Measurements from ENCODE around the gene APC. TPM values are rescaled to one million over a fixed set of nuclear protein-coding genes. Genes with fewer than 3 reads are reported as not detected.

The APC gene
- total and polyA plus RNA-seq, 12 donors: 3.1 to 47.6 (median 36.6) TPM

DNA sequence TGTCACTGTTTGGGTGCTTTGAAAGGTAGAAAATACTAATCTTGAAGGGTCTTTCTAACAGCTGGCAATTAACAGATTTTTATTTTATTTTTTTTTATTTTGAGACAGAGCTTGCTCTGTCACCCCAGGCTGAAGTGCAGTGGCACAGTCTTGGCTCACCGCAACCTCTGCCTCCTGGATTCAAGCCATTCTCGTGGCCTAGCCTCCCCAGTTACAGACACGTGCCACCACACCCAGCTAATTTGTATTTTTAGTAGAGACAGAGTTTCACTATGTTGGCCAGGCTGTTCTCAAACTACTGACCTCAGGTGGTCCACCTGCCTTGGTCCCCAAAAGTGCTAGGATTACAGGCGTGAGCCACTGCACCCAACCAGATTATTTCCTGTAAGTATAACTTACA lies 12.8 kb upstream of the APC start:
- intact Hi-C loops (cut with DNase I): no loop called here
- Histone ChIP-seq H3K27ac (no peak overlapping the region), H3K9me3 (peaks cover 0 to 9% (median 0%) of the 10 kb centered on the region in 11 donors), H3K4me3 (no peak overlapping the region), H3K27me3 (no peaks in the 10 kb centered on the region), H3K4me1 (peaks cover 0 to 28% (median 18%) of the 10 kb centered on the region in 9 donors), H3K36me3 (no peaks in the 10 kb centered on the region)
- DNase-seq: no peak
- TF ChIP-seq, protein P1, sequence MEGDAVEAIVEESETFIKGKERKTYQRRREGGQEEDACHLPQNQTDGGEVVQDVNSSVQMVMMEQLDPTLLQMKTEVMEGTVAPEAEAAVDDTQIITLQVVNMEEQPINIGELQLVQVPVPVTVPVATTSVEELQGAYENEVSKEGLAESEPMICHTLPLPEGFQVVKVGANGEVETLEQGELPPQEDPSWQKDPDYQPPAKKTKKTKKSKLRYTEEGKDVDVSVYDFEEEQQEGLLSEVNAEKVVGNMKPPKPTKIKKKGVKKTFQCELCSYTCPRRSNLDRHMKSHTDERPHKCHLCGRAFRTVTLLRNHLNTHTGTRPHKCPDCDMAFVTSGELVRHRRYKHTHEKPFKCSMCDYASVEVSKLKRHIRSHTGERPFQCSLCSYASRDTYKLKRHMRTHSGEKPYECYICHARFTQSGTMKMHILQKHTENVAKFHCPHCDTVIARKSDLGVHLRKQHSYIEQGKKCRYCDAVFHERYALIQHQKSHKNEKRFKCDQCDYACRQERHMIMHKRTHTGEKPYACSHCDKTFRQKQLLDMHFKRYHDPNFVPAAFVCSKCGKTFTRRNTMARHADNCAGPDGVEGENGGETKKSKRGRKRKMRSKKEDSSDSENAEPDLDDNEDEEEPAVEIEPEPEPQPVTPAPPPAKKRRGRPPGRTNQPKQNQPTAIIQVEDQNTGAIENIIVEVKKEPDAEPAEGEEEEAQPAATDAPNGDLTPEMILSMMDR (IDR thresholded peaks at IDR 0.05): no peak
- 76 to 77% methylated on average over 4 of the region's 4 CpGs for WGBS, 2 donors
- no peak for ATAC-seq

DNA sequence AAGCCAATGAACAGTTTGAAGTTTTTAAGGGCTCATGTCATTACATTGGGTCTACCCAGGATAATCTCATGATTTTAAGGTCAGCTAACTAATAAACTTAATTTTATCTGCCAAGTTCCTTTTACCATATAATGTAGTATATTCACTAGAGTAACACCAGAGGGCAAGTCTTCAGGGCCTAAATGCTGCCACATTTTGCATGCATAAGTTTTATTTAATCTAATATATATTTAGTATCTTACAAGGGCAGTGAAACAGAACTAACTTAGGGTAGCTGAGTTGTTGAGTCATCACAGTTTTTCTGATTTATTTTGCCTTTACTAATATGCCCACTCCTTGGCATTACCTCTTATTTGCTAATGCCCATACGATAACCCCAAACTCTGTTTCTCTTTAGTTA lies 8.1 kb upstream of the APC start:
- DNase-seq (no peak), ATAC-seq (no peak)
- Histone ChIP-seq H3K4me1 (peaks cover 0 to 7% (median 3%) of the 10 kb centered on the region in 9 donors), H3K27ac (no peak overlapping the region), H3K36me3 (no peaks in the 10 kb centered on the region), H3K9me3 (peaks cover 0 to 9% (median 0%) of the 10 kb centered on the region in 11 donors), H3K27me3 (no peaks in the 10 kb centered on the region), H3K4me3 (no peak overlapping the region)
- TF ChIP-seq, protein P1 (IDR thresholded peaks at IDR 0.05): no peak
- 95 to 100% methylated on average over 1 of the region's 1 CpG for WGBS, 2 donors
- intact Hi-C loops (cut with DNase I): no loop called here

DNA sequence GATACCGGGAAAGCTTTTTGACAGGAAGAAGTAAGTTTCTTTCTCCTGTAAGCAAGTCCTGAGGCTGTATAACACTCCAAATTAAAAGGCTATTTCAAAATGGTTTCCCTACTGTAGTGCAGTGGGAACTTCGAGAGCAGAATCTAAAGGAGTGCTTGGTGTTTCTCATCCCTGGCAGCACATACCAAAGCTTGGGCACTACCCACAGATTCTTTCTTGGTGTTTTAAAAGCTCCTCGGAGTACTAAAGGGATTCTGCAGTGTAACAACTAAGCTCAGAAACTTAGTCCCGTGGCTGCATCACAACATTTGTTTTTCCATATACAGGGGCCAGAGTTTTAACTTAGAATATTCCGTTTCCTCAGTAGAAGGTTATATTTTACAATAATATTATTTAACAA lies 5.6 kb upstream of the APC start:
- Histone ChIP-seq H3K4me3 (no peak overlapping the region), H3K9me3 (no peaks in the 10 kb centered on the region), H3K36me3 (no peaks in the 10 kb centered on the region), H3K27ac (no peak overlapping the region), H3K27me3 (no peaks in the 10 kb centered on the region), H3K4me1 (peaks cover 0 to 14% (median 9%) of the 10 kb centered on the region in 9 donors)
- intact Hi-C loops (cut with DNase I): no loop called here
- TF ChIP-seq, protein P1 (IDR thresholded peaks at IDR 0.05): no peak
- DNase-seq (no peak), ATAC-seq (no peak)
- 91% methylated on average over 5 of the region's 5 CpGs for WGBS, 2 donors

DNA sequence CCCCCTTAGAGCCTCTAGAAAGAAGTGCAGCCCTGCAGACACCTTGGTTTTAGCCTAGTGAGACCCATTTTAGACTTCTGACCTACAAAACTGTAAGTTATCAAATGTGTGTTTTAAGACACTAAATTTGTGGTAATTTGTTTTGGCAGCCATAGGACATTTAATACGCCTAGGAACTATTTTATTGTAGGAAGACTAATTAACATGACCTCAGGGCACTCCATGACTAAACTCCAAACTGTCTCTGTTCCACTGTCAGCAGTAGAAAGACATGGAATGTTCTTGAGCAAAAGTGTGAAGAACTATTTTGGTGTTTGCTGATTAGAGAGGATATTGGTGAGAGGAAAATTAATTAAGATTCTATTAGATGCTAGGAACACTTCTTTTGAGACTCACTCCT lies 4.1 kb upstream of the APC start:
- intact Hi-C loops (cut with DNase I): no loop called here
- Histone ChIP-seq H3K4me3 (no peak overlapping the region), H3K9me3 (no peaks in the 10 kb centered on the region), H3K27ac (no peak overlapping the region), H3K4me1 (peaks cover 0 to 26% (median 14%) of the 10 kb centered on the region in 9 donors), H3K27me3 (no peaks in the 10 kb centered on the region), H3K36me3 (no peaks in the 10 kb centered on the region)
- ATAC-seq: no peak
- 97% methylated on average over 1 of the region's 1 CpG for WGBS, 2 donors
- TF ChIP-seq, protein P1 (IDR thresholded peaks at IDR 0.05): no peak
- DNase-seq: no peak

Data from heart right ventricle (tissue), 16 donors.